GM21390 (cell line): ENCODE results near the gene DMBX1.

Experiments used
- ATAC-seq: cut with Tn5 transposase; IDR thresholded peaks from one replicate; pipeline ENCODE4 v1.9.1; 2021; ENCODE audit not compliant: unreplicated experiment

The DMBX1 gene

DNA sequence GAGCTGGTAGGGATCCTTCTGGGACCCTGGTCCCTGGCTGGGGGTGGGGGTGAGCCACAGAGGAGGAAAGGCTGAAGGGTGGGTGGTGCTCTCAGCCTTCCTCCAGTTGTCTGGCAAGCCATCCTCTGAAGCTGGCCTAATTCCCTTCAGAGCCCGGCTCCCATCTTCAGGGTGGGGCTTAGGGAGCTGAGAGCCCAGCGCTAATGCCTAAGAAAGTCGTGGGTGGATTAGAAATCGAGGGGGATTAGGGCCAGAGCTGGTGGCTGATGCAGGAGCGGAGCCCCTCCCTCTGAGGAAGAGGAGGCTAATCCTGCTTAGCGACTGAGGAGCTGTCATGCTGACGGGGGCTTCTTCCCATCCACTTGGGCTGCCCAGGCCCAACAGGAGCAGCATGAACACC lies 30.8 kb upstream of the DMBX1 start:
- ATAC-seq, result no peak

DNA sequence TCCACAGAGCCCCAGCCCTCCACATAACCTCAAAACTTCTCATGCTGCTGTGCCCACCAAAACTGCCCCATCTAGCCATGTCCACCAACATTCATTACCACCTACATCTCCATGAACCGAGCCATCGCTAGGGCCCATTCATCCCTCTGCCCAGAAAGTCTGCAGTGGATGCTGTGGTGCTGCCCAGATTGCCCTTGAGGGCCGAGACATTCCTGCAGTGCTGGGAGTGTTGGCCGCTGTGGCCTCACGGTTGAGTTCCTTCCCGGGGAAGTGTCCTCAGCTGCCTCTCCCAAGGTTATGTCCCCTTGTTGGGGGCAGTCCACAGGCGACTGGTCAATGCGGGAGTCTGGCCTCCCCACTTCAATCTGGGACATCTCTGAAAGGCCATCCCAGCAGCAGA lies 30.3 kb upstream of the DMBX1 start:
- ATAC-seq, result no peak

DNA sequence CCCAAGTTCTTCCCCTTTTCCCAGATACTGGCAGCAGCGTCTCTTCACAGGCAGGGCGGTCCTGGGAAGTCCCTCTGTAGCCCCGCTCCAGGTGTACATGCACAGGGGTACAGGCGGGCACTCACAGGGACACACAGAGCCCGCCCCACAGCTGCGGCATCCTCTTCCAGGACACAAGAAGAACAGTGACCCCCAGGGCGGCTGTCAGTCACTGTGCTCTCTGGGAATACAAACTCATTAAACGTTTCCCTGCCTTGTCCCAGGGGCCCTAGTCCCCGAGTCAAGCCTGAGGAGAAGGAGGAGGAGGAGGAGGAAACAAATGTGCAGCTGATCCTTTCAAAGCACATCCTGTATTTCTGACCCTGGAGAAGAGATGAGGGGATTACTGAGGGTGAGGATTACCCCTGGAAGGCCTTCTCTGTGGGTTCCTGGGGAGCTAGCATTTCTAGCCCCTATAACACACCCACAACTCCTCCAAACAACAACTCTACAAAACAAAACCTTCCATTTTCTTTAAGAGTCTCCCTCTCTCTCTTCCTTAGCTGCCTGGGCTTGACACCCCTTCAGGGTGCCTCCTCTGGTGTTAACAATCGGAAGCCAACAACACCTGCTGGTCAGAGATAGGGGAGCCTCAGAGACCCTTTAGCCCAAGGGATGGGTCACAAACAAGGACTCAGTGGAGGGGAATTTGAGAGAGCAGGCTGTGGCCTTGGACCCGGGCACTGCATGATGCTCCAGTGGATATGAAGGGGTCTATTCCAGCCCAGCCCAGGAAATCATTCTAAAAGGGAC lies 28.4 kb upstream of the DMBX1 start:
- ATAC-seq, result no peak

DNA sequence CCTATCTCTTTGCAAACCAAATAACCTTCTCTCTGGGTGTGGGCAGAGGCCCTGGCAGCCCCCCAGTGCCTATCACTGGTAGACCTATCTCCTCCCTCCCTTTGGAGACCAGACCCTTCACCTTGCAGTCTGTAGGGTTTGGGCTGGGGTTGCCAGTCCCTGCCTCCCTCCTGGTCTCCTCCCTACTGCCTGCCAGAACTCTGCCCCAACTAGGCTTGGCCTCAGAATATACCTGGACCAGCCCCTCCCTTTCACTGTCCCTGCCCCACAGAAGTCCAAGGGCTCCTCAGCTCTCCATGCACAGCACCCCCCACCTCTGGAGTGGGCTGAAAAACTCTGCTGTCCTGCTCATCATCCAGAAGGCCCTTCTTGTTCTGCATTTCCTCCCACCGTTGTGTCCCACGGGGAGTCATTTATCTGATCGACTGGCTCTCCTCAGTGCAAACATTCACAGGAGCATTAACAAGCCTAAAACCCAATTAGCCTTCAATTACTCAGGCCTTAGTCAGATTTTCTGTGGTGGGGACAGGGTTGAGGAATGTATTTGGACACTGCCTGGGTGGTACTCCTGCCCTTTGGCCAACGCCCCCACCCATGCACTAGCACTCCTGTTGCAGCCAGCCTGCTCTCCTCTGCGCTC lies 27.7 kb upstream of the DMBX1 start:
- ATAC-seq, result no peak

DNA sequence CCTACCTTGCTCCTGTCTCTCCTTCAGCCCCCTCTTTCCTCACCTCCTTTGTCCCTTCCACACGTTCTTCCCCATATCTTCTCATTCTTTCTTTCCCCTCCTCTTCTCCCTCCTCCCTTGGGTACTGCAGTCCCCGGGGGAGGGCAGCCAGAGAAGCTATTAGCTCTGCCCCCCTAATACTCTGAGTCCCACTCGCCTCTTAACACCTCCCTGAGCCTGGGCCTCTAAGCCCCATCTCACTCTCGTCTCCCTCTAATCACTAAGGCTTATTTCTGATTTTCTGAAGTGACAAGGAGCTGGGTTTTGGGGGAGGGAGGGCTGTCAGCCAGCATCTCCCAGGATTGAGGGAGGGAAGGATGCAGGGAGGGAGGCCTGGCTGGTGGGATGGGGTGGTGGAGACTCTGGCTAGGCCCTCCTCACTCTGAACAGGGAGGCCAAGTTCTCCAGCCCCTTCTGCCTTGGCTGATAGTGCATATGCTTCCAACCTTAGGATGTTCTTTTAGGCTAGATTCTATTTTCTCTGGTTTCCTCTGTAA lies 25.6 kb upstream of the DMBX1 start:
- ATAC-seq, result no peak

DNA sequence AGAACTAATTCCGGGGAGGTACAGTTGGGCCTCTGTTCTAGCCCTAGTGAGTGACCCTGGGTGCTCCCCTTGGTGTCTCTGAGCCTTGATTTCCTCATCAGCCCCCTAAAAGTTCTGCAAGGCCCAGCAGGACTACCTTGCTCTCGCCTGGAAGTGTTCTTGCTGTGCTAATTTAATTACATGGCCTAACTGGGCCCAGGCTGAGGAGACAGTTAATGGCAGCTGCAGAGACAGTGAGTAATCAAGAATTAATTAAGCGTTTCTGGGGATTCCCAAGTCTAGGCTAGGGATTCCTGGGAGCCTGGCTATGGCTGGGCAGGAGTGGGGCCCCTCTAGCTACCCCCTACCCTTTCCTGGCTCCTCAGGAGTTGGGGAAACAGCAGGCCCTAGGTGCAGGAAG lies 24.7 kb upstream of the DMBX1 start:
- no peak for ATAC-seq

DNA sequence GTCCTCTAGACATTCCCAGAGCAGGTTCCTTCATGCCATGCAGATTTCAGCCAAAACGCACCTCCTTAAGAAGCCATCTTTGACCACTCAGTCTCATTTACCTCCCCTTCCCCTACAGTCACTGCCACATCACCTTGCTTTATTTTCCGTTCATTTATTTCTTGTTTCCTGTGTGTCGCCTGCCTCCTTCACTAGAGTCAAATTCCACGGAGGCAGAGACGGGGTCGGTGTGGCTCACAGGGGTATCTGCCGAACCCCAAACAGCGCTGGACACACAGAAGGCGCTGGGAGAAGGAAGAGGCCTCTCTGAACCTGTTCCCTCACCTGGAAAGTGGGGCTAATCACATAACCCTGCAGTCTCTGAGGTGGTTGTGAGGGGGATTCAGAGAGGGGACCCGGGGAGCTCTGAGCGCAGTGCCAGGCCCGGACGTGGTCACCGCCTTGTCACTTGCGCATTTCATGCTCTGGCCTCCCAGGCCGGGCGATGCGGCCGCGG lies 23.6 kb upstream of the DMBX1 start:
- no peak for ATAC-seq

DNA sequence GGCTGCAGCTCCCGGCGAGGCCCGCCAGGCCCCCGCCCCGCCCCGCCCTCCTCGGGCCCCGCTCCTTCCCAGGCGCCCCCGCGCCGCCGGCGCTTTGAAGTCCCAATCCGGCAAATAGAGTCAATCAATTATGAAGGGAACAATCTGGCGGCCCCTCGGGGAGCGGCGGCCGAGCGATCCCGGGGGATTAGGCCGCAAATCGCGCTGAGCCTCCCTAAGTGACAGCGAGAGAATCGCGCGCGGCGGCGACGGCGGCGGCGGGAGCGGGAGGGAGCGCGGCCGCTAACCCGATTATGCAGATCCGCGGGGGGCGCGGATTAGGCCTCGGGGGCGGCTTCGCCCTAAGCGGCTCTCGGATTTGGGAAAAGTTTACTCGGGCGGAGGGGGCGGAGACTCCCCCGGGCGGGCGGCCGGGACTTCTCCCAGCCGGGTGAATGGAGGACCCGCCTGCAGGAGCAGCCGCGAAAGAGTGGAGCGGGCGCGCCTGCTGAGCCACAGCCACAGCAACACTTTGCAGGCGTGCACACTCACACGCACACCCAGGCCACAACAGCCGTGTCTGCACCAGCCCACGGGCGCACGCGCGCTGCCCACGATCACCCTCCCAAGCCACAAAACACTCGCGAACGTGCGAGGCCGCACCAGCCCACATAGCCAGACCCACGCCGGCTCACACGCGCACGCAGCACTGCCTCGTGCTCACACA lies 23.0 kb upstream of the DMBX1 start:
- ATAC-seq, result no peak

DNA sequence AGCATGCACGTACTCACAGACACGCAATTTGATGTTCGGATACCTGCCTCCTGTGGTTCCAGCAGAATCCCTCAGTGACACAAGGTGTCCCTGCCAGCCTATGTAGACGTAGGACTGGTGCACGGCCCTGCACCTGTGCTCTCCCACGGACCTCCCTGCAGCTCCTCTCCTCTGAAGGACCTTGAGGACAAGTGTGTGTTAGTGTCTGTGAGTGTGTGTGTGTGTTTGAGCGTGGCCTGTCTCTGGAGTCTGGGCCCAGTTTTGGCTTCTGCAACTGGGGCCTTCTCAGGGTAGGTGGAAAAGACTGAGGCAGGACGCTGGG lies 22.5 kb upstream of the DMBX1 start:
- no peak for ATAC-seq

DNA sequence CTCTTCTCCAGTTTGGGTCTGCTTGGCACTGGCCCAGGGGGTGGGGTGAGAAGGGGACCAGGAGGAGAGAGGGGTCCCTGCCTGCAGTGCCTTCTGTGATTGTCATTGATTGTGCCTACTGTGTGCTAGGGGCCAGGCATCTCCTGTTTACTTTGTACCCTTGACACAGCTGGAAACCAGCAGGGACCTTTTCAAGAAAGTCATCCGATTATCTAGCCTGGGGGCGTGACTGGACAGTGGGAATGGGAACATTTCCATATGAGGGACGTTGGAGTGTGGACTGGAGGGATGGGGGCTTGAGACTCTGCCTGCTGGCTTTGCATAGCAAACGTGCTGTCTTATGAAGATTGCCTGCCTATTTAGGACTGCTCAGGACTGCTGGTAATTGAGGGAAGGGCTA lies 19.8 kb upstream of the DMBX1 start:
- ATAC-seq, result no peak

DNA sequence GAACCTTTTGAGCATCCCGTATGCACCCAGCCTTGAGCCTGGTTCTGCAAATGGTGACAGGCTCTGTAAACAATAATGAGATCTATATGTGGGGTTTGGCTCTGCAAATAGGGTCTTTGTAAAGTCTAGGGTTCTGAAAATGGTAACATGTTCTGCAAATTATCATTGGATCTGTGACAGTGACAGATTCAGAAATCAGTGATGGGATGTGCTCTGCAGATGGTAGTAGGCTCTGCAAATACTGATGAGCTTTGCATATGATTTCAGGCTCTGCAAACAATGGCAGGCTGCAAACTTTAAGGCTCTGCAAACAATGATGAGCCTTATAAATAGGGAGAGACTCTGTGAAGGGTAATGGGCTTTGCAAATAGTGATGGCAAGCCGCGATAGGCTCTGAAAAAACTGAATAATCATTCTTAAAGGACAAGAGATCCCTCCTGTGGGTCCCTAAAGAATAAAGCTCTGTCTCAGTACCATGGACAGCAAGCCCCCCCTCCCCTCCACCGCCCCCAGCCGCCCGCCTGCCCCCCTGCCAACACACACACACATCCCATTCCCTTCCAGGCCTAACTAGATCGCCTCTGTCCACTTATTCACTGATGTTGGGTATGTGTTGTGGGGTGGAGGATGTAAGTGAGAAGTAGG lies 17.7 kb upstream of the DMBX1 start:
- no peak for ATAC-seq

DNA sequence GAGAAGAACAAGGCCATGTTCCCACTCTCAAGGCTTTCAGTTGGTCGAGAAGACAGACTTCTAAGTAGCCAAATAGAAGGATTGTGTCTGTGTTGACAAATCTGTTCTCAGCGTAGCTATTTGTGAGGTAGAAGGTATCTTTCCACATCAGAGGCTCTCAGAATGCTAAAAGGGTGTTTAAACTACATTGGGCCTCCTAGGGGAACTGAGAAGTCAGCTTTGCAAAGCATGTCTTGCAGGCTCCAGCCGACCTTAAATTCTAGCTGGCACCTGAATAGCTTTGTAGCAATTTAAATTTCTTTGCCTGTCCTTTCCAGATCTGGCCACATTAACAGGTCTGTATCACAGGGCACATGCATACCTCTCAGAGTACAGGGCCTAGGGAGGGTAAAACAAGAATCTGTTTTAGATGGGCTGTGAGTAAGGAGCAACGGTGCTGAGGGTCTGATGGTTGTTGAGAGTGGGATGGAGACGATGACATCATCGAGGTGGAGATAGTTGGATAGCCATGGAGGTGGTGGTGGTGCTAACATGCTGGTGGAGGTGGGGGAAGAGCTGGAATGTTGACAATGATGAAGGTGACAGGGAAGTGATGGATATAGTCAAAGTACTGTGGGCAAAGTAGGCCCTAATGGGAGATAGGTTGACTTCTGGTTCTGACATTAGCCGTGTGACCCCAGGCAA lies 17.0 kb upstream of the DMBX1 start:
- ATAC-seq, result no peak

DNA sequence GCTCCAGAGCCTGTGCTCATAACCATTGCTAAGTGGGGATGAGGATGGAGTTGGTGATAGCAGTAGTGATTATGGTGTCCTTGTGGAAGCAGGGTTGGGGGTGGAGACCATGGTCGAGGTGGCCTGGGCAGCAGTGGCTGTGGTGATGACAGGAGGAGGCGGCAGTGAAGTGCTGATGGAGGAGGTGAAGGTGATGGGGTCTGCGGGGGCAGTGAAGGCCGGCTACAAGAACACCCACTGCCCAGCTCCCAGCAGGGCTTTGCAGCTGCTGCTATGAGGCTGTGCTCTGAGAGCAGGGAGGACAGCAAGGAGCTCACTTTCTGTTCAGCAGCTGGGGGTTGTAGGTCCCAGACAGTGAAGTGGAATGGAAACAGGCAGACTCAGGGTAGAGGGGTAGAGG lies 15.6 kb upstream of the DMBX1 start:
- ATAC-seq, result no peak

DNA sequence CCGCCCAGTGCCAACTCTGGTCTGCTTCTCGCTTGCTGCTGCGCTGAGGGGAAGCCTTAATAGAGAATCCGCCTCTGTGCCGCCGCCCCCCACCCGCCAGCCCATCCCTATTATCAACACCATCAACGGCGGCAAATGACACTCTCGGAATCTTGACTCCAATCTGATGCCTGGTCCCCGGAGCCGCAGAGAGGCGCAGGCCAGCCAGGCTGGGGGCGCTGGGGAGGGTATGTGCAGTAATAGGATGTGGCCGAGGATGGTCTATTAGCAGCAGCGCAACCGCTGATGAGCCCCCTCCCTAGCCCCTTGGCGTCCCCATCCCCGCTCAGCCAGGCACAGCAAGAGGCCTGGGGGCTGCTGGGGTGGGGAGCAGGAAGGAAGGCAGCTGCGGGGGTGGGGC lies 15.1 kb upstream of the DMBX1 start:
- no peak for ATAC-seq

DNA sequence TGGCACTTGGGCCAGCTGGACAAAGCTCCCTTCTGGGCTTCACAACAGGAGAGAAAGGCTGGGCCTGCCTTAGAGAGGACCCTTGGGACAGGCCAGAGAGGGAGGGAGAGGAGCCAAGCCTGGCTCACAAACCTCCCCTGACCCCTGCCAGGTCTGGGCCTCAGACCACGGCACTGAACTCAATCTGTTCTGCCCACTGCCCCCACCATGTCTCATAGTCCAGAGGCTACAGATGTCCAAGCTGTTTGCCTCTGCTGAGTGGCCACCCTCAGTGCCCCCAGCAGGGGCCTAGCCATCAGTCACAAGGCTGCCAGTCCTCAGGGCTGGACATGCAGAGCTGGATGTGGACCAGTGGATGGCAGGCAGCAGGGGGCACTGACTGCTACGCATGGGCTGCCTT lies 13.0 kb upstream of the DMBX1 start:
- ATAC-seq, result no peak

DNA sequence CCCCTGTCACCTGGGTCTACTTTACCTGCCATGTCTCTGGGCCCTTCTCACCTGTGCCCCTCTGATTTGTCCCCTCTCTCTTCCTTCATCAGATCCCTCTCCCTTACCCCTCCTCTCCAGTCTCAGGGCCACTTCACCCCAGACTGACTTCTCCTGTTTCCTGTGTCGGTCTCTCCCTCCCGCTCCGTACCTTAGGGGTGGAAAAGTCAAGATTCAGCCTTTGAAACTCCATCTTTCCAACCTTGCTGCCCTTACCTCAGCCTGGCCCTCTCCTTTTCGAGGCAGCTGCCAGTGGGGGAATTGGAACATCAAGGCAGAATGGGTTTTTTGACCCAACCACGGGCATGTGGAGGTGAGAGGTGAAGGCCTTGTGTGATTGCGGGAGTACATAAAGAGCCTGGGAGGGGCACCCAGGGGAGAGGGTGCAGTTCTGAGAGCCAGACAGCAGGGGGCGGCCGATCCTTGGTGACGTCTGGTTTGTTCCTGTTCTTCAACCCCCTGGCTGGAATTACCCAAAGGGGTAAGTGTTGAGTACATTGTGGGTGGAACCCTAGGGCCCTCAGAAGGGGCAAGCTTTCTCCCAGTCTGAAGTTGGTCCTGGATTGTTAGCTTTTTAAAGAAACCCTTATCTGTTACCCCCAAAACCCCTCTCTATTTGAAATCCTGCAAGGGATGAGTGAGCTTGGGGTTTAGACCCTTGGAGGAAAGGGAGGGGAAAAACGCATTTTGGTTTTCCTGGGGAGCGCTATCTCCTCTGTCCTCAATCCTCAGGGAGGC lies 12.3 kb upstream of the DMBX1 start:
- ATAC-seq, result peak; percentile 57

DNA sequence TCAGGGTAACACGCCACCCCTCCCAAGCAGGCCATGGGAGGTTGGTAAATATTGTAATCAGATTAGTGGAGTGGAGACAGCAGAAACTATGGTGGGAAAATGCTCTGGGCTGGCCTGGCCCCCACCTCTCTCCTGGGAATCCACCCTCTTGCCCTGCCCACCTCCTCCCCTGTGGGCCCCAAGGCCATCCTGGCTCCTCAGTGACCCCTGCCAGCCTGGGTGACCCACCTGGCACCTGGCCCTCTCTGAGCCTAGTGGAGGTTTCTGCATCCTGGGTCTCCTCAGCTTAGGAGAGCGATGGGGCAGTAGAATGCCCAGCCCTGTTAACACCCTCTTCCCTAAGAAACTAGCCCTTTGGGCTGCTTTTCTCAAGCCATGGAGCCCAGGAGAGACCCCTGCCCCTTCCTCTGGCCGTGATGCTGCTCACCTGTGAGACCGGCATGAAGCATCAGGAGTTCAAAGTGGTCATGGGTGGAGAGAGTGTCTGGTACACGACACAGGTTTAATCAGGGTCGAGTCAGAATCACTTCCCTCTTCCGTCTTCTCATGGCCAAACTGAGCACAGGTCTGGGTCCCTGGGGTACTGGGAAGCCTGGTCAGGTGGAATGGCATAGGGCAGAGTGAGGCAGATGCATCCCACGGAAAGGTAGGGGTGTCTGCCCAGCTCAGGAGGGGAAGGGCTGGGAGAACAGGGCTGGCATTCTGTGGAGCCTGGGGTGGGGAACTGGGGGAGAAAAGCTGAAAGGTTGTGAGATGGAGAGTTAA lies 10.7 kb upstream of the DMBX1 start:
- no peak for ATAC-seq

DNA sequence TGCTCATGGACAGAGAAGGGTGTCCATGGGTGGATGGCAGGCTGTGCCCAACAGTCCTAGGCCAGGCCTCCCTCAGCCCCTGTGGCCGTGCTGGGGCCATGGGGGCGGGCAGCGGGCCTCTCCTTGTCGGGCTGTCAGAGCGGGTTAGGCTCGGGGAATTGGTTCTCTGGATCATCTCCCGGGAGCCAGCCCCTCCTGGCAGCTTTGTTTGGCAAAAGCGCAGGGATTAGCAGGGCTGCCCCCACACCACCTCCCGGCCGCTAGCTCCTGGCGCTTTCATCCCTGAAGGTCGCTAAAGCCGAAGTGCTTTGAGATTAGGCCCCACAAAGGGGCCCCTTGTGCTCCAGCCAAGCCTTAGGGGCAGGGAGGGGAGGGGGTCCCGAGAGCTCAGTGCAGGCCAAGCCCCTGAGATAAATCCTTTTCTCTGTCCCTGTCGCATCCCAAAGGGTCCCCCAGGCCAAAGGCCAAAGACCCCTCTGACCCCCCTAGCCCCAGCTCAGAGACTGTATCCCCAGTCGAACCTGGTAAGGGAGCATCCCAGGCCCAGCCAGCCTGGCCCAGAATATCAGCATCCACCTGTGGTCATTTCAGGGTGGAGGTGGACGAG lies 9.8 kb upstream of the DMBX1 start:
- no peak for ATAC-seq
